ENCODE measurements around the gene NATD1. TPM values are rescaled to one million over a fixed set of nuclear protein-coding genes. Genes with fewer than 3 reads are reported as not detected.

The NATD1 gene
- total and polyA plus RNA-seq, 2 of the 8 experiments (the other 6 are each of a cell fraction or from before 2014, with no cell fraction given): 5.4 to 8.4 TPM

DNA sequence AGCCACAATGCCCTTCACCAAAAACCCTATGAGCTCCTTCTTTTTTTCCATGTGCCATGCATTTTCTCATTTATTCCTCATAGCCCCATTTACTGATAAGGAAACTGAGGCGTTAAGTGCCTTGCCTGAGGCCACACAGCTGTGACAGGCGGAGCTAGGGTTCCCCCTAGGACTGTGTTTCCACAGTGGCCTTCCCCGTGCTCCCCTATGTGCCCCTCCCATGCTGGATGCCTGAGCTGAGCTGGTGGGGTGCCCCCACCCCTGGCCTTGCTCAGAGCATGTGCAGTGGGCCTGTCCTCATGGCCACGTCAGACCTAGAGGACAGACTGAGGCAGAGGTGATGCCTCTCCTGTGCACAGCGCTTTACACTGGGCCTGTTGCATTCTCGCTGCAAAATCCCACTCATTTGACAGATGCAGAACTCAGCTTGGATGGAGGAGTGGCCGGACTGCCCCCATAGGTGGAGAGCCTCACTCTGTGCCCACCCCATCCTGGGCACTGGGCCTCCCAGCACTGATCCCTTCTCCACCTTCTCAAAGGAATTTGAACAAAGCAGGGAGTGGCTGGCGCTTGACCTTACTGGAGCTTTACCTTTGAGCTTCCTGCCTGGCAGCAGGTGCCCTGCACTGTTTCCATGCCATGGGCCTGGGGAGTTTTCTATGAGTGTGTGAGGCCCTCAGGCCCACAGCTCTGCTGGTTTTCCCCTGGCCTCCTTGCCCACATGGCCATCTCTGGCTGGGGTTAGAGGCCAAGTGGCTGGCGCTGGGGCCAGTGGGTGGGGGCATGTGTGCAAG, 33.9 kb upstream of the NATD1 start:
- CTCF ChIA-PET (ENCODE audit: partially characterized antibody): interaction anchor here (1.0 to 4.3 kb wide), 6 partner anchors 10 to 225 kb away, joined by 3 to 17 read pairs (median 5); partner anchors contain the start of gene KCNJ12

More for the DNA sequence above, 33.9 kb upstream of the NATD1 start:
- H2AFZ ChIP-seq (ENCODE audit: low read length): no peak overlapping the region
- H2BK12ac ChIP-seq (ENCODE audit: low read depth, low read length): 0 out of 2 replicates have a peak overlapping the region, but pooled peaks have one; percentile 4
- no peak overlapping the region for H3K56ac ChIP-seq (replicated peaks; ENCODE audit: insufficient read length, low read depth, low read length)
- no peak overlapping the region for H2BK120ac ChIP-seq (replicated peaks; ENCODE audit: low read depth, low read length)
- no peak overlapping the region for H4K91ac ChIP-seq (replicated peaks; ENCODE audit: insufficient read length, low read length)
- H4K8ac ChIP-seq (ENCODE audit: extremely low read depth, insufficient read depth, low read length): no peak overlapping the region
- H3K23me2 ChIP-seq (ENCODE audit: low read depth, low read length): peaks cover 8% of the 10 kb centered on the region; the same call in 1 of the 2 replicates
- peaks cover 4 to 5% of the 10 kb centered on the region in 2 experiments for H4K20me1 ChIP-seq (replicated peaks in 1 of 2; ENCODE audit: control insufficient read depth in 1 of 2, insufficient read depth in 2 of 2, low read length in 2 of 2)
- no peak overlapping the region for H3K9ac ChIP-seq (replicated peaks in 1 of 4; ENCODE audit: extremely low read depth in 1 of 4, low read depth in 3 of 4, low read length in 3 of 4)
- H3K79me1 ChIP-seq (ENCODE audit: low read depth, low read length): peaks cover 23% of the 10 kb centered on the region
- H3K23ac ChIP-seq (ENCODE audit: insufficient read length): no peak overlapping the region
- no peak overlapping the region for H2BK15ac ChIP-seq (ENCODE audit: low read length)
- H3K4me1 ChIP-seq (replicated peaks in 1 of 4; ENCODE audit: control insufficient read depth in 3 of 4, insufficient read depth in 4 of 4, low read length in 3 of 4): peaks cover 0 to 19% (median 9%) of the 10 kb centered on the region in 4 experiments; a peak in 6 of 7 replicates
- TF ChIP-seq KDM4A (IDR thresholded peaks at IDR 0.05; ENCODE audit: low read depth, low read length, severe bottlenecking) (no peak), GABPA (IDR thresholded peaks at IDR 0.05; ENCODE audit: borderline replicate concordance, insufficient read depth, low read length) (no peak), TCF12 (IDR thresholded peaks at IDR 0.05; ENCODE audit: low read depth, low read length) (no peak), SIX5 (IDR thresholded peaks at IDR 0.05; ENCODE audit: low read depth, low read length) (no peak), CEBPB (IDR thresholded peaks at IDR 0.05; ENCODE audit: low read depth, low read length) (no peak), TEAD4 (IDR thresholded peaks at IDR 0.05; ENCODE audit: low read depth, low read length) (no peak), PHF8 (conservative IDR thresholded peaks at IDR 0.05; ENCODE audit: low read depth, low read length) (no peak), GTF2F1 (IDR thresholded peaks at IDR 0.05; ENCODE audit: borderline replicate concordance, low read depth, low read length) (no peak)
- TF ChIP-seq, protein P1, sequence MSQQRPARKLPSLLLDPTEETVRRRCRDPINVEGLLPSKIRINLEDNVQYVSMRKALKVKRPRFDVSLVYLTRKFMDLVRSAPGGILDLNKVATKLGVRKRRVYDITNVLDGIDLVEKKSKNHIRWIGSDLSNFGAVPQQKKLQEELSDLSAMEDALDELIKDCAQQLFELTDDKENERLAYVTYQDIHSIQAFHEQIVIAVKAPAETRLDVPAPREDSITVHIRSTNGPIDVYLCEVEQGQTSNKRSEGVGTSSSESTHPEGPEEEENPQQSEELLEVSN (IDR thresholded peaks at IDR 0.05): no peak
- TF ChIP-seq, protein P2, sequence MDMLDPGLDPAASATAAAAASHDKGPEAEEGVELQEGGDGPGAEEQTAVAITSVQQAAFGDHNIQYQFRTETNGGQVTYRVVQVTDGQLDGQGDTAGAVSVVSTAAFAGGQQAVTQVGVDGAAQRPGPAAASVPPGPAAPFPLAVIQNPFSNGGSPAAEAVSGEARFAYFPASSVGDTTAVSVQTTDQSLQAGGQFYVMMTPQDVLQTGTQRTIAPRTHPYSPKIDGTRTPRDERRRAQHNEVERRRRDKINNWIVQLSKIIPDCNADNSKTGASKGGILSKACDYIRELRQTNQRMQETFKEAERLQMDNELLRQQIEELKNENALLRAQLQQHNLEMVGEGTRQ (IDR thresholded peaks at IDR 0.05; ENCODE audit: low read length): no peak
- WGBS, 2 experiments (ENCODE audit: extremely low coverage in 1 of 2, insufficient coverage in 1 of 2, insufficient read length in 1 of 2, insufficient replicate concordance in 2 of 2, low coverage in 1 of 2, low lambda C conversion rate in 2 of 2, missing lambda C conversion rate in 1 of 2): 88% methylated on average over 9 of the region's 9 CpGs; no CpG with 5 or more reads in 1 of the 2 experiments
- H3K27ac ChIP-seq (ENCODE audit: low read depth, low read length): no peak overlapping the region
- H4K5ac ChIP-seq (ENCODE audit: insufficient read length, low read depth, low read length): no peak overlapping the region
- H3K4ac ChIP-seq (replicated peaks; ENCODE audit: insufficient read length, low read depth, low read length): no peak overlapping the region
- no peak overlapping the region for H3K14ac ChIP-seq (ENCODE audit: insufficient read length)
- peaks cover 0 to 36% of the 10 kb centered on the region in 2 experiments; a peak in 2 of 4 replicates for H3K79me2 ChIP-seq (ENCODE audit: control insufficient read depth in 1 of 2, insufficient read depth in 2 of 2, low read length in 2 of 2)
- no peak overlapping the region for H2BK20ac ChIP-seq (ENCODE audit: low read length)
- peaks cover 5 to 9% of the 10 kb centered on the region in 2 experiments; a peak in 3 of 4 replicates for H3K9me3 ChIP-seq (ENCODE audit: insufficient read depth in 2 of 2, low read depth in 1 of 2, low read length in 1 of 2)
- DNase-seq (ENCODE audit: low read depth in 1 of 2, low spot score in 2 of 2): no peak
- H3K36me3 ChIP-seq (ENCODE audit: control insufficient read depth in 2 of 4, insufficient read depth in 4 of 4, low read length in 3 of 4): no peaks in the 10 kb centered on the region
- FAIRE-seq: no peak
- POLR2A ChIA-PET (ENCODE audit: partially characterized antibody): interaction anchor here (0.7 to 2.1 kb wide), 3 partner anchors 11 to 23 kb away, joined by 3 to 6 read pairs (median 4); no protein-coding TSS in a partner anchor
- peaks cover 9 to 20% (median 16%) of the 10 kb centered on the region in 4 experiments for H3K27me3 ChIP-seq (replicated peaks in 1 of 4; ENCODE audit: control insufficient read depth in 3 of 4, extremely low read depth in 1 of 4, insufficient read depth in 3 of 4, low read length in 3 of 4)
- peak overlapping the region in 1 of 2 experiments; percentile 83; a peak in 1 of 4 replicates for H3K4me2 ChIP-seq (ENCODE audit: insufficient read depth in 1 of 2, low read depth in 2 of 2, low read length in 2 of 2)
- H3K18ac ChIP-seq (ENCODE audit: extremely low read depth, low read length): no peak overlapping the region
- no peak overlapping the region for H2AK5ac ChIP-seq (ENCODE audit: low read depth, low read length)
- no peak overlapping the region for H3K4me3 ChIP-seq (ENCODE audit: extremely low read depth in 1 of 4, insufficient read depth in 2 of 4, low read depth in 3 of 4, low read length in 4 of 4)
- H2BK5ac ChIP-seq (ENCODE audit: low read depth, low read length): no peak overlapping the region
